ENCODE data around the gene TOMT. TPM values are rescaled to one million over a fixed set of nuclear protein-coding genes. Genes with fewer than 3 reads are reported as not detected.
"Not testable (repeated sequence)": the region's sequence is repeated elsewhere in the genome, so short reads cannot be mapped to it uniquely, and the experiment has no call there.

TOMT gene
- total RNA-seq, 1 donor from 2014 or later: not detected

DNA sequence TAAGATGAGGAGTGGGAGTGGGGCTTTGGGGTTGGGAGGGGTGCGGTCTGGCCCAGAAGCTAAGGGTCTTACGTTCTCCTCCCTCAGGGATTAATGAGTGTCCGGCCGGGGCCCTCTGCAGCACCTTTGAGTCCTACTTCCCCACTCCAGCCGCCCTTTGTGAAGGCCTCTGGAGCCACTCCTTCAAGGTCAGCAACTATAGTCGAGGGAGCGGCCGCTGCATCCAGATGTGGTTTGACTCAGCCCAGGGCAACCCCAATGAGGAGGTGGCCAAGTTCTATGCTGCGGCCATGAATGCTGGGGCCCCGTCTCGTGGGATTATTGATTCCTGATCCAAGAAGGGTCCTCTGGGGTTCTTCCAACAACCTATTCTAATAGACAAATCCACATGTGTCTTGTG lies 33.8 kb downstream of the TOMT start:
- H3K36me3 Mint-ChIP-seq (ENCODE audit: low read depth): peaks cover 10% of the 10 kb centered on the region
- peaks cover 37% of the 10 kb centered on the region for H3K4me1 Mint-ChIP-seq (ENCODE audit: low read depth)
- H3K9me3 Mint-ChIP-seq: peaks cover 15% of the 10 kb centered on the region
- peak overlapping the region; percentile 58 for H3K27ac Mint-ChIP-seq
- intact Hi-C loops (cut with micrococcal nuclease): no loop called here
- no peak for DNase-seq (ENCODE audit: low spot score)
- H3K4me3 Mint-ChIP-seq (ENCODE audit: low read depth): no peak overlapping the region
- no peaks in the 10 kb centered on the region for H3K27me3 Mint-ChIP-seq (ENCODE audit: low read depth)

DNA sequence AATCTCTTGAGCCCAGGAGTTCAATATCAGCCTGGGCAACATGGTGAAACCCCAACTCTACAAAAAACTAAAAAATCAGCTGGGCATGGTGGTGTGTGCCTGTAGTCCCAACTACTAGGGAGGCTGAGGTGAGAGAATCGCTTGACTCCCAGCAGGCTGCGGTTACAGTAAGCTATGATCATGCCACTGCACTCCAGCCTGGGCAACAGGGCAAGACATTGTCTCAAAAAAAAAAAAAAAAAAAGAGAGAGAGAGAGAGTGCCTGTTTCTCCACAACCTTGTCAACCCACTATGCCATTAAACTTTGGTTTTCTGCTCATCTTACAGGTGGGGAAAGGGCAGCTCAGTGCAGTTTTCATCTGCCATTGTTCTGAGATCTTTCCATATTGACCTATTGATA lies 34.9 kb downstream of the TOMT start:
- DNase-seq (ENCODE audit: low spot score): no peak
- Mint-ChIP-seq H3K27ac (peak overlapping the region; percentile 92), H3K9me3 (peaks cover 15% of the 10 kb centered on the region), H3K27me3 (ENCODE audit: low read depth) (no peaks in the 10 kb centered on the region), H3K36me3 (ENCODE audit: low read depth) (peaks cover 10% of the 10 kb centered on the region), H3K4me1 (ENCODE audit: low read depth) (peaks cover 37% of the 10 kb centered on the region), H3K4me3 (ENCODE audit: low read depth) (peak overlapping the region; percentile 35)
- intact Hi-C loops (cut with micrococcal nuclease): loop anchor here (1.0 to 5.0 kb wide), 5 partner anchors 28 to 98 kb away; partner anchors contain the start of genes ANAPC15 and LAMTOR1

DNA sequence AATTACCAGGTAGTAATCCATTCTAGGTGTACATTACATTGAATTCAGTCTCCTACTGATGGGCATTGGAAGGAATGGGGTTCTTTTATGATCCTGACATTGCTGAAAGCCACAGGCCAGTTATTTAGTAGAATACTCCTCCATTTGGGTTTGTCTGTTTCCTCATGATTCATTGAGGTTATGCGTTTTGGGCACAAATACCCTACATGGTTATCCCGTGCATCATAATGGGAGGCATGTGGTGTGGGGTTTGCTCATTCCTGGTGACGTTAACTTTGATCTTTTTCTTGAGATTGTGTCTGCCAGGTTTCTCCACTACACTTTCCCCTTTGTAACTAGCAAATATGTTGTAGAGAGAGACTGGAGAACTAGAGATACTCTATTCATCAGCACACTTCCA lies 35.3 kb downstream of the TOMT start:
- Mint-ChIP-seq H3K4me1 (ENCODE audit: low read depth) (peaks cover 36% of the 10 kb centered on the region), H3K4me3 (ENCODE audit: low read depth) (peak overlapping the region; percentile 35), H3K27me3 (ENCODE audit: low read depth) (no peaks in the 10 kb centered on the region), H3K36me3 (ENCODE audit: low read depth) (peaks cover 10% of the 10 kb centered on the region), H3K27ac (peak overlapping the region; percentile 92), H3K9me3 (peaks cover 15% of the 10 kb centered on the region)
- DNase-seq (ENCODE audit: low spot score): peak; percentile 23
- intact Hi-C loops (cut with micrococcal nuclease): loop anchor here (1.0 to 5.0 kb wide), 5 partner anchors 29 to 99 kb away; partner anchors contain the start of genes ANAPC15 and LAMTOR1

DNA sequence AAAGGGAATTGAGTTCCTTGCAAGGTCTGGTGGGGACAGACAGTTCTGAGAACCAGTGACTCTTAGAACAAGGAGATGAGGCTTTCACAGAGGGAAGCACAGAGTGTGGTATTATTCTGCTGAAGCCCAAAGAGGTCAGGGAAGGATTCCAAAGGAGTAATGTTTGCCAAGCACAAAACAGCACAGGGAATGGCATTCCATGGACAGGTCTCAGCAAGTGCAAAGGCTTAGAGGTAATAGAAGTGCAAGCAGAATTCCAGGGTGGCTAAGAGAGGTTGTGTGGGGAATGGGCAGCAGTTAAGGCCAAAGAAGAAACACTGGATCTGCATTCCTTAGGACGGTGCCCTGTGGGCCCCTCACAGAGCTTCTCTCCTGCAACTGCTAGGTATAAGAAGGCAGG lies 36.4 kb downstream of the TOMT start:
- H3K9me3 Mint-ChIP-seq; DNase-seq (ENCODE audit: low spot score); H3K36me3 Mint-ChIP-seq (ENCODE audit: low read depth); H3K27me3 Mint-ChIP-seq (ENCODE audit: low read depth); H3K4me3 Mint-ChIP-seq (ENCODE audit: low read depth): not testable (repeated sequence)
- Mint-ChIP-seq H3K4me1 (ENCODE audit: low read depth) (peaks cover 29% of the 10 kb centered on the region), H3K27ac (peak overlapping the region; percentile 92)
- intact Hi-C loops (cut with micrococcal nuclease): loop anchor here (5.0 kb wide), 1 partner anchor 100 kb away; no protein-coding TSS in a partner anchor

DNA sequence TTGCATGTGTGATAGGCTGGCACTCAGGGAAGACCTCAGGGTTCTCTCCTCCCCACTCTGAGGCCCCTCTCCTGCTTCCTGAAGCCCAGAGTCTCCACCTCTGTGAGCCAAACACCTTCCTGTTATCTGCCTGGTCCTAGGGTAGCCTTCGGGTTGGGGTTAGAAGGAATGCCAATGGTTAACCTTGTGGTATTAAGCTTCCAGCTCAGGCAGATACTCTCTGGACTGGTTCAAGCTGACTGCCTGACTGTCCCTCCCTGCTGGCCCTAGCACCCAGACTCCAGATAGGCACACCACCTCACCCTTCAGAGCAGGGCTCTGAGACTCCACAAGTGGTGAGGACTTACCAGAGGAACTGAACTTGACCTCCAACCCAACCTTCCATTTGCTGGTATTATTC lies 36.8 kb downstream of the TOMT start:
- peaks cover 29% of the 10 kb centered on the region for H3K4me1 Mint-ChIP-seq (ENCODE audit: low read depth)
- not testable (repeated sequence) for H3K9me3 Mint-ChIP-seq; H3K27me3 Mint-ChIP-seq (ENCODE audit: low read depth); DNase-seq (ENCODE audit: low spot score); H3K4me3 Mint-ChIP-seq (ENCODE audit: low read depth); H3K27ac Mint-ChIP-seq; H3K36me3 Mint-ChIP-seq (ENCODE audit: low read depth)
- intact Hi-C loops (cut with micrococcal nuclease): loop anchor here (5.0 kb wide), 1 partner anchor 100 kb away; no protein-coding TSS in a partner anchor

DNA sequence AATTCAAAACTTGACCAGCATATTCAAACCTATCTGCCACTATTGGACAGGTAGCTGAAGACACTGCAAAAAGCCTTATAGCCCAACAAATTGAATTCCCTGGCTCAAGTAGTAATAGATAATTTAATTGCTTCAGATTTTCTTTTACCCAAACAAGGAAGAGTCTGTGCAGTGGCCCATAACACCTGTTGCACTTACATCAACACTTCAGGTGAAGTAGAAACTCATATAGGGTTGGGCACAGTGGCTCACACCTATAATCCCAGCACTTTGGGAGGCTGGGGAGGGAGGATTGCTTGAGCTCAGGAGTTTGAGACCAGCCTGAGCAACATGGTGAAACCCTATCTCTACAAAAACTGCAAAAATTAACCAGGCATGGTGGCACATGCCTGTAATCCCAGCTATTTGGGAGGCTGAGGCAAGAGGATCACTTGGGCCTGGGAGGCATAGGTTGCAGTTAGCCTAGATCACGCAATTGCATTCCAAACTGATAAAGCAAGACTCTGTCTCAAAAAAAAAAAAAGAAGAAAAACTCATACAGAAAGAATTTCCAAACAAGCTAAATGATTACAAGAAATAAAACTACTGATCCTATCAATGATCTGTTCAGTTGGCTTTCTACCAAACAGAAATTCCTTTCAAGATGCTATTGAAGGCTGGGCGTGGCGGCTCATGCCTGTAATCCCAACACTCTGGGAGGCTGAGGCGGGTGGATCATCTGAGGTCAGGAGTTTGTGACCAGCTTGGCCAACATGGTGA lies 39.3 kb downstream of the TOMT start:
- no peak for DNase-seq (ENCODE audit: low spot score)
- peaks cover 25% of the 10 kb centered on the region for H3K4me1 Mint-ChIP-seq (ENCODE audit: low read depth)
- H3K27ac Mint-ChIP-seq: no peak overlapping the region
- no peak overlapping the region for H3K4me3 Mint-ChIP-seq (ENCODE audit: low read depth)
- no peaks in the 10 kb centered on the region for H3K36me3 Mint-ChIP-seq (ENCODE audit: low read depth)
- intact Hi-C loops (cut with micrococcal nuclease): loop anchor here (1.0 to 5.0 kb wide), 2 partner anchors 103 to 120 kb away; no protein-coding TSS in a partner anchor
- H3K9me3 Mint-ChIP-seq: peaks cover under 1% of the 10 kb centered on the region
- H3K27me3 Mint-ChIP-seq (ENCODE audit: low read depth): no peaks in the 10 kb centered on the region

DNA sequence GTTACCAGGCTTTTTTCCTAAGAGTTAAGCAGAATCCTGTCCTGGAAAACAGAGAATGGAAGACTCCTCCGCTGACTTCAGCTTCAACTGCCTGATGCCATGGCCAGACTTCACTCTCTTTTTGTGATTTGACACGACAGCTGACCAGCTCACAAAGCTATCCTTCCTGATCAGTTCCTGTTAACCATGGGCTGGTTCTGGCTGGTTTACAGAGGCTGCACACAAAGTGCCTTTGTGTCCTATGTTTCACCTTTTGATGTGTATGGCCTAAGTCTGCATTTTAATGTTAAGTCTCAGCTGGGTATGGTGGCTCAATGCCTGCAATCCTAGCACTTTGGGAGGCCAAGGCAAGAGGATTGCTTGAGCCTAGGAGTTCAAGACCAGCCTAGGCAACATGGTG lies 40.9 kb downstream of the TOMT start:
- Mint-ChIP-seq H3K27ac (no peak overlapping the region), H3K36me3 (ENCODE audit: low read depth) (no peaks in the 10 kb centered on the region)
- intact Hi-C loops (cut with micrococcal nuclease): no loop called here

DNA sequence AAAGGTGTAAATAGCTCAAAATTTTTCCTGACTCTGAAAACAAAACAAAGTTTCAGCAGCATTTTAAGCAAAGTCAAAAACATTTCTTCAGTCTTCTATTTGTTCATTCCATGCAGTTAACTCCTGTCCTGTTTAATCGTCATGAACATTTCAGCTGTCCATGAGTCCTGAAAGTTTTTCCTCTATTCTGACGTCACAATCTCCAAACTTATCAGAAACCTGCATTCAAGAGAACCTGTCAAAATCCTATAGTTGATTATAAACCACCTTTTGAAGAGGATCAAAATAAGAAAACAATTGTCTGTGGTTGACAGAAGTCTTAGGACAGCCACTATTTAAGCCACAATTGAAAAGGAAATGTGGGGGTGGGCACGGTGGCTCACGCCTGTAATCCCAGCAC lies 45.2 kb downstream of the TOMT start:
- Mint-ChIP-seq H3K36me3 (ENCODE audit: low read depth) (no peaks in the 10 kb centered on the region), H3K9me3 (no peaks in the 10 kb centered on the region), H3K4me3 (ENCODE audit: low read depth) (no peak overlapping the region), H3K27me3 (ENCODE audit: low read depth) (peaks cover 6% of the 10 kb centered on the region), H3K27ac (no peak overlapping the region), H3K4me1 (ENCODE audit: low read depth) (no peaks in the 10 kb centered on the region)
- intact Hi-C loops (cut with micrococcal nuclease): no loop called here
- DNase-seq (ENCODE audit: low spot score): no peak

More for the DNA sequence above, 40.9 kb downstream of the TOMT start:
- Mint-ChIP-seq H3K4me3 (ENCODE audit: low read depth) (no peak overlapping the region), H3K9me3 (no peaks in the 10 kb centered on the region), H3K4me1 (ENCODE audit: low read depth) (peaks cover 13% of the 10 kb centered on the region), H3K27me3 (ENCODE audit: low read depth) (peaks cover 3% of the 10 kb centered on the region)
- no peak for DNase-seq (ENCODE audit: low spot score)

DNA sequence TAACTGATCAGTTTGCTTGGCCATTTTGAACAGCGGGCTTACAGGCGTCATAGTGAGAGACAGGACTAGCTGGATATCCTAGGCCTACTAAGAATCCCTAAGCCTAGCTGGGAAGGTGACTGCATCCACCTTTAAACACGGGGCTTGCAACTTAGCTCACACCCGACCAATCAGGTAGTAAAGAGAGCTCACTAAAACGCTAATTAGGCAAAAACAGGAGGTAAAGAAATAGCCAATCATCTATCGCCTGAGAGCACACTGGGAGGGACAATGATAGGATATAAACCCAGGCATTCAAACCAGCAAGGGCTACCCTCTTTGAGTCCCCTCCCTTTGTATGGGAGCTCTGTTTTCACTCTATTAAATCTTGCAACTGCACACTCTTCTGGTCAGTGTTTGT lies 48.1 kb downstream of the TOMT start:
- H3K4me3 Mint-ChIP-seq (ENCODE audit: low read depth); H3K9me3 Mint-ChIP-seq; intact Hi-C loops (cut with micrococcal nuclease); H3K36me3 Mint-ChIP-seq (ENCODE audit: low read depth); DNase-seq (ENCODE audit: low spot score); H3K4me1 Mint-ChIP-seq (ENCODE audit: low read depth); H3K27ac Mint-ChIP-seq: not testable (repeated sequence)
- peaks cover 12% of the 10 kb centered on the region for H3K27me3 Mint-ChIP-seq (ENCODE audit: low read depth)

DNA sequence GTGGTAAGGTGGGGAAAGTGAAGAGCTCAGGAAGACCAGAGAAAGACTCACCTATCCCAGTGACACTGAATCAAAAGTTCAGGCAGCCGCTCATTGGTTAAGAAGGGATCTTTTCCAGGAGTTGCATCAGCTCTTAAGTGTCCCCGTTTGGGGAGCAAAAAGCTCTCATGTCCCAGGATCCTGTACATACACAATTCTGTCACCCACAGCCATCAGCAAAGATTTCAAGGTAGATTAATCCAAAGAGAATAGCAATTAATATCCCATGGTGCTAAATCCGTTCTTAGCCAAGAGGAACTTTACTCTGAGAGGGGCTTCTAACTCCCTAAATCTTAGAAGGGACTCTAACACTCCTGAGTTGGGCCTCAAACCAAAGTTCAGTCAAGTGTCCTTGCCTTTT lies 49.1 kb downstream of the TOMT start:
- Mint-ChIP-seq H3K4me1 (ENCODE audit: low read depth) (no peaks in the 10 kb centered on the region), H3K27me3 (ENCODE audit: low read depth) (peaks cover 15% of the 10 kb centered on the region)
- intact Hi-C loops (cut with micrococcal nuclease): no loop called here

DNA sequence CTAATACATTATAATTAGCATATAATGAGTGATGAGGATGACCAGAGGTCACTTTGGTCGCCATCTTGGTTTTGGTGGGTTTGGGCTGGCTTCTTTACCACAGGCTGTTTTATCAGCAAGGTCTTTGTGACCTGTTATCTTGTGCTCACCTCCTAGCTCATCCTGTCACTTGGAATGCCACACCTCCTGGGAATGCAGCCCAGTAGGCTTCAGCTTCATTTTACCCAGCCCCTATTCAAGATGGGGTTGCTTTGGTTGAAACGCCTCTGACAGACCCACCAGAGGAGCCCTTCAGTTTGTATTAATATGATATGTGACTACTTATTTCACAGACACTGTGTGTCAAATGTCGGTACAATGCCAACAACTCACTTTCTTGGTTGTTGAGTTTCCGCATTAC lies 50.0 kb downstream of the TOMT start:
- peaks cover 20% of the 10 kb centered on the region for H3K27me3 Mint-ChIP-seq (ENCODE audit: low read depth)
- H3K4me3 Mint-ChIP-seq (ENCODE audit: low read depth): no peak overlapping the region
- no peak overlapping the region for H3K27ac Mint-ChIP-seq
- intact Hi-C loops (cut with micrococcal nuclease): no loop called here
- H3K9me3 Mint-ChIP-seq: no peaks in the 10 kb centered on the region
- no peak for DNase-seq (ENCODE audit: low spot score)
- no peaks in the 10 kb centered on the region for H3K36me3 Mint-ChIP-seq (ENCODE audit: low read depth)
- H3K4me1 Mint-ChIP-seq (ENCODE audit: low read depth): no peaks in the 10 kb centered on the region

More for the DNA sequence above, 49.1 kb downstream of the TOMT start:
- DNase-seq (ENCODE audit: low spot score): no peak
- H3K4me3 Mint-ChIP-seq (ENCODE audit: low read depth): no peak overlapping the region
- H3K36me3 Mint-ChIP-seq (ENCODE audit: low read depth): no peaks in the 10 kb centered on the region
- H3K9me3 Mint-ChIP-seq: no peaks in the 10 kb centered on the region
- H3K27ac Mint-ChIP-seq: no peak overlapping the region

DNA sequence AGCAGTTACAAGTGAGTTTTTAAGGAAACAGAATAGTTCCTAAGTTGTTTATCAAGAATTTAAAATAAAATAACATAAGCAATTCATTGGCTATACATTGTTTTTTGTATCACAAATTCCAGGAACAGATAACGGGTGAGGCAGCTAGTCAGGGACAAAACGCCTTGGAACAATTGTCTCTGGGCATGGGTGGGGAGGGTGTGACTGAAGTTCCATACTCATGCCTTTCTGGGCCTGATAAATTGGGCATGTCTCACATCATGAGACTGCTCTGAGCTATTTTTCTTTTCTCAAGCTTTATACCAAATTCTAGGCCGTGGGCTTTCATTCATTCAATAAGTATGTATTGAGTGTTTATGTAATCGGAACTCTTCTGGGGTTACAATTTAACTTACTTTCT lies 51.4 kb downstream of the TOMT start:
- Mint-ChIP-seq H3K36me3 (ENCODE audit: low read depth) (no peaks in the 10 kb centered on the region), H3K27me3 (ENCODE audit: low read depth) (peaks cover 21% of the 10 kb centered on the region), H3K9me3 (no peaks in the 10 kb centered on the region), H3K4me1 (ENCODE audit: low read depth) (no peaks in the 10 kb centered on the region), H3K4me3 (ENCODE audit: low read depth) (no peak overlapping the region), H3K27ac (no peak overlapping the region)
- DNase-seq (ENCODE audit: low spot score): no peak
- intact Hi-C loops (cut with micrococcal nuclease): no loop called here
